Left ventricle myocardium inferior (tissue), 1 donor: ENCODE measurements around the gene ING1. TPM values are rescaled to one million over a fixed set of nuclear protein-coding genes. Genes with fewer than 3 reads are reported as not detected.

Experiments used
- DNase-seq: peaks from one replicate; pipeline ENCODE4 v3.0.0-alpha.2; 2020
- H3K27ac ChIP-seq: fragments of 200-600 bp; replicated peaks from 2 replicates; pipeline ENCODE4 v1.8.0; 2021
- H3K27me3 ChIP-seq: fragments of 200-600 bp; 2 replicates; pipeline ENCODE4 v1.8.0; 2021; ENCODE audit warnings: low read depth
- H3K36me3 ChIP-seq: fragments of 200-600 bp; 2 replicates; pipeline ENCODE4 v1.8.0; 2021
- H3K4me1 ChIP-seq: fragments of 200-600 bp; 2 replicates; pipeline ENCODE4 v1.8.0; 2021
- H3K4me3 ChIP-seq: fragments of 200-600 bp; 2 replicates; pipeline ENCODE4 v1.8.0; 2021; ENCODE audit warnings: mild to moderate bottlenecking, moderate library complexity
- H3K9me3 ChIP-seq: fragments of 200-600 bp; replicated peaks from 2 replicates; pipeline ENCODE4 v1.8.0; 2021
- intact Hi-C: fragments of 100-400 bp; cut with micrococcal nuclease; formaldehyde crosslinking; loops from one replicate; pipeline ENCODE4 v1.11.0; 2022
- long read RNA-seq: library from polyadenylated mRNA; unstranded; transcript quantifications from one replicate; pipeline ENCODE4 v2.0.0, GENCODE V29; 2021
- total RNA-seq: library from RNA; stranded (reverse); fragmentation: NEBNext Ultra II Directional; extraction: Animal tissue kit (Norgen Biotek cat#: 25700); gene quantifications from one replicate; pipeline ENCODE4 v1.2.1, GENCODE V29; 2021
- TF ChIP-seq, protein P1 (sequence below): fragments of 200-600 bp; IDR thresholded peaks from 2 replicates; pipeline ENCODE4 v1.8.0; 2021; ENCODE audit warnings: antibody characterized with exemption, mild to moderate bottlenecking, borderline replicate concordance
- donor health status: DM: no; HTN: yes; CAD: no; lungs with severe emphysema.

Gene ING1, protein sequence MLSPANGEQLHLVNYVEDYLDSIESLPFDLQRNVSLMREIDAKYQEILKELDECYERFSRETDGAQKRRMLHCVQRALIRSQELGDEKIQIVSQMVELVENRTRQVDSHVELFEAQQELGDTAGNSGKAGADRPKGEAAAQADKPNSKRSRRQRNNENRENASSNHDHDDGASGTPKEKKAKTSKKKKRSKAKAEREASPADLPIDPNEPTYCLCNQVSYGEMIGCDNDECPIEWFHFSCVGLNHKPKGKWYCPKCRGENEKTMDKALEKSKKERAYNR
- total RNA-seq, result 6.9 TPM
- long read RNA-seq, full-length matches to known transcripts, result 13 of 14 reads
- long read RNA-seq, partial matches to known transcripts, result 0 of 14 reads
- long read RNA-seq, other reads (novel, unspliced or antisense), result 1 of 14 reads

DNA sequence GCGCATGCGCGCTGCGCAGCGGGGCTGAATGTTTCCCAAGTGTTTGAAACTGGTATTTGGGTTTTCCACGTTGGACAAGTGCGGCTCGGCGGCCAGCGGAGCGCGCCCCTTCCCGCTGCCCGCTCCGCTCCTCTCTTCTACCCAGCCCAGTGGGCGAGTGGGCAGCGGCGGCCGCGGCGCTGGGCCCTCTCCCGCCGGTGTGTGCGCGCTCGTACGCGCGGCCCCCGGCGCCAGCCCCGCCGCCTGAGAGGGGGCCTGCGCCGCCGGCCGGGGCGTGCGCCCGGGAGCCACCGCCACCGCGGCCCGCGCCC is at the start of gene ING1:
Gene ING1, plus strand, starts transcription at position 59 of the 311 bp plus-strand sequence. CDS start 450 bp downstream, outside the sequence.
- H3K9me3 ChIP-seq, result no peaks in the 10 kb centered on the region
- peak; percentile 92 for DNase-seq
- no peaks in the 10 kb centered on the region for H3K36me3 ChIP-seq
- peak within 1 kb of the TSS; percentile 82 for H3K4me3 ChIP-seq
- H3K27ac ChIP-seq, result peak within 1 kb of the TSS; percentile 100
- intact Hi-C loops, result no loop called here
- peaks cover 62% of the 10 kb centered on the region for H3K4me1 ChIP-seq
- TF ChIP-seq, protein P1, sequence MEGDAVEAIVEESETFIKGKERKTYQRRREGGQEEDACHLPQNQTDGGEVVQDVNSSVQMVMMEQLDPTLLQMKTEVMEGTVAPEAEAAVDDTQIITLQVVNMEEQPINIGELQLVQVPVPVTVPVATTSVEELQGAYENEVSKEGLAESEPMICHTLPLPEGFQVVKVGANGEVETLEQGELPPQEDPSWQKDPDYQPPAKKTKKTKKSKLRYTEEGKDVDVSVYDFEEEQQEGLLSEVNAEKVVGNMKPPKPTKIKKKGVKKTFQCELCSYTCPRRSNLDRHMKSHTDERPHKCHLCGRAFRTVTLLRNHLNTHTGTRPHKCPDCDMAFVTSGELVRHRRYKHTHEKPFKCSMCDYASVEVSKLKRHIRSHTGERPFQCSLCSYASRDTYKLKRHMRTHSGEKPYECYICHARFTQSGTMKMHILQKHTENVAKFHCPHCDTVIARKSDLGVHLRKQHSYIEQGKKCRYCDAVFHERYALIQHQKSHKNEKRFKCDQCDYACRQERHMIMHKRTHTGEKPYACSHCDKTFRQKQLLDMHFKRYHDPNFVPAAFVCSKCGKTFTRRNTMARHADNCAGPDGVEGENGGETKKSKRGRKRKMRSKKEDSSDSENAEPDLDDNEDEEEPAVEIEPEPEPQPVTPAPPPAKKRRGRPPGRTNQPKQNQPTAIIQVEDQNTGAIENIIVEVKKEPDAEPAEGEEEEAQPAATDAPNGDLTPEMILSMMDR, result no peak
- no peaks in the 10 kb centered on the region for H3K27me3 ChIP-seq

DNA sequence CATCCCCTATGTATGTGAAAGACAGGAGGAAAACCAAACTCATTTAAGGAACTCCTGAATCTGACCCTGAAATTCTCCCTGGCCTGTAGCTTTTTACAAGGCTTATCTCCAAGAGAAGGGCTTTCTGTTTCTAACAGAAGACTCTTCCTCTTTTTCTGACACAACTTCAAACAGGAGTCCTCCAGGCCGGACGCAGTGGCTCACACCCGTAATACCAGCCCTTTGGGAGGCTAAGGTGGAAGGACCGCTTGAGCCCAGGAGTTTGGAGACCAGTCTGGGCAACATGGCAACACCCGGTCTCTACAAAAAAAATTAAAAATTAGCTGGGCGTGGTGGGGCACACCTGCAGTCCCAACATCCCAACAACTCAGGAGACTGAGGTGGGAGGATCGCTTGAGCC is 49.5 kb upstream of the ING1 start:
- Histone ChIP-seq H3K4me1 (no peaks in the 10 kb centered on the region), H3K4me3 (no peak overlapping the region), H3K27ac (no peak overlapping the region), H3K36me3 (peaks cover 94% of the 10 kb centered on the region), H3K27me3 (no peaks in the 10 kb centered on the region), H3K9me3 (peaks cover 14% of the 10 kb centered on the region)
- no peak for DNase-seq
- intact Hi-C loops, result no loop called here
- TF ChIP-seq, protein P1, result no peak

DNA sequence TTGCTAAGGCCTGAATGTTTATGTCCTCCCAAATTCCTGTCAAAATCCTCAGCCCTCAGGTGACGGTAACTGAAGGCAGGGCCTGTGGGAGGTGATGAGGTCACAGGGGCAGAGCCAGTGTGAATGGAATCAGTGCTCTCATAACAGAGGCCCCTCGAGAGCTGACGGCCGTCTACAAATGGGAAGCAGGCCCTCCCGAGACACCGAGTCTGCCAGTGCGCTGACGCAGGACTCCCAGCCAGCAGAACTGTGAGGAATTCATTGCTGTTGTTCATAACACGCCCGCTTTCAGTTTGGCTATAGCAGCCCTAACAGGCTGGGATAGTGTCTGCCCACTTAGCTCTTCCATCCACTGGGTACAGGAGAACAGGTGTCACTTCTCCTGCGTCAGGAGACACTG is 48.8 kb upstream of the ING1 start:
- H3K4me3 ChIP-seq, result no peak overlapping the region
- no peaks in the 10 kb centered on the region for H3K4me1 ChIP-seq
- intact Hi-C loops, result no loop called here
- no peak overlapping the region for H3K27ac ChIP-seq
- H3K27me3 ChIP-seq, result no peaks in the 10 kb centered on the region
- H3K9me3 ChIP-seq, result peaks cover 15% of the 10 kb centered on the region
- H3K36me3 ChIP-seq, result peaks cover 94% of the 10 kb centered on the region
- TF ChIP-seq, protein P1, result no peak
- no peak for DNase-seq

DNA sequence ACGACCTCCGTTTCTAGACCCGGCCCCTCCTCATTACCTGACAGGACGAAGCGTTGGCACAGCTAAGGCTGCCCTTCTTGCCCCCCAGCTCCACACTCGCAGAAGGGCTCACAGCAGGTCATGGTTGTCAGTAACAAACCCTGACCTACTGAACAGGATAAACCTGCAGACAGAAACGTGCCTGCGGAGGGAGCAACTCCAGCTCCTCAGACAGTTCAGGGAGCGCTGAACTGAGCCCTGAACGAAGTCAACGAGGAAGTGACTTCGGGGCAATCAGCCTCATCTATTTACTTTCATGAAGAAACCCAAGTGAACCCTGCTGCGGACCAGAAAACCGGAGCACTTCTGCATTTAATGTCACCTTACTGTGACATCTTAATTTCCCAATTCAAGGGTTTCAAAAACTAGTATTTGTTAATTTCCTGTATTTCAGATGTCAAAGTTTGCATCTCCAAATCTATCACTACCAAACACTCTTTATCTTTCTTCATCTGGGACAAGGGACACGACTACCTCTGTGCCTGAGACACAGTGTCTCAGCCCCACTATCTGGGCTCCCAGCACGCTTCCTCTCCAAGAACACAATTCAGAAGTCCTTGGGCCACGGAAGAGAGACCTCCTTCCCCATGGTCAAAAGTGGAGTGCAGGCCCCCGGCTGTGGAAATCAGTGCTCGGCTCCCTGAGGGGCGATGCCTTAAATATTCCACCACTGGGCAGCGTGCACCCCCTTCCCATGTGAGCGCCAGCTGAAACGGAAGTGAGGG is 47.8 kb upstream of the ING1 start:
- TF ChIP-seq, protein P1, result no peak
- peaks cover 8% of the 10 kb centered on the region for H3K9me3 ChIP-seq
- H3K4me1 ChIP-seq, result no peaks in the 10 kb centered on the region
- H3K27ac ChIP-seq, result no peak overlapping the region
- intact Hi-C loops, result no loop called here
- H3K4me3 ChIP-seq, result no peak overlapping the region
- DNase-seq, result no peak
- H3K36me3 ChIP-seq, result peaks cover 89% of the 10 kb centered on the region
- no peaks in the 10 kb centered on the region for H3K27me3 ChIP-seq

DNA sequence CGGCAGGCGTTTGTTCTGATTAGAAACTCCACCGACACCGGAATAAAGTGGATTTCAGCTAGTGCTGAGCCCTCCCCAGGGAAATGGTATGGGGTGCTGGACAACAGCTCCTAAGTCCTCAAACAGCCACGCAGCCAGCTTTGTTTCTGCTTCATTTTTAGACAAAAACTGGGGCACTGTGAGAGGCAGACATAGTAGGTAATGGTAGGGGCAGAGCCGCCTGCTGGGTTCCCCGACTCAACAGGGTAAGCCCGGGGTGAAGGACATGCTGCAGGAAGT is 47.3 kb upstream of the ING1 start:
- Histone ChIP-seq H3K27me3 (no peaks in the 10 kb centered on the region), H3K36me3 (peaks cover 85% of the 10 kb centered on the region), H3K4me1 (no peaks in the 10 kb centered on the region), H3K9me3 (peaks cover 4% of the 10 kb centered on the region), H3K27ac (no peak overlapping the region), H3K4me3 (no peak overlapping the region)
- TF ChIP-seq, protein P1, result no peak
- intact Hi-C loops, result no loop called here
- DNase-seq, result no peak
